GM21723 (cell line): ENCODE results near the gene ARNT2.
"Not testable (repeated sequence)": the region's sequence is repeated elsewhere in the genome, so short reads cannot be mapped to it uniquely, and the experiment has no call there.

ENCODE experiments used
- ATAC-seq: cut with Tn5 transposase; IDR thresholded peaks from one replicate; pipeline ENCODE4 v1.9.1; 2021; ENCODE audit warnings: mild to moderate bottlenecking, moderate library complexity; ENCODE audit not compliant: unreplicated experiment

Gene ARNT2

DNA sequence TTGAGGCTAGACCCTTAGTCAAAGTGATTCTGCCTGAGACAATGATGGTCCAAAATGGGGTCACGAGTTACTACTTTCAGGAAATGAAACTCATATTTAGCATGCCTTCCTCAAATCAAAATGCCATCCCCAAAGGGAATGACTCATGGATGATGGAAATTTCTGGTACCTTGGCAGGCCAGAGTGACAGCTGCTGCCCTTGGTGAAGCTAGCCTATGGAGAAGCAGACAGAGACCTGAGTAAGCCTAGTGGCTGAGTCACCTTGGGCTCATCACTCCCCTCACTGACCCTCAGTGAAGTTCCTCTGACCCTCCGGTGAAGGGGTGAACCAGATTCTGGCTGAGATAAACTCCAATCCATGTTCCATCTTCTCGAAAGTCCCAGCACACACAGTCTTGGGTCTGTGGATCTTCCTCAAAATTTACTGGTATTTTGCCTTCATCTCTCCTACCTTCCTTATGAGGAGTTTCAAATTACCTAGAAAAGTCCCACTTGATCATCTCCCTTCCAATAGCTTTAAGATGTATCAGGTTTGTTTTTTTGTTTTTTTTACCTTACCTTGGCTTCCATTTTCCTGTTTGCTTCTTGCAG lies 236.4 kb downstream of the ARNT2 start:
- no peak for ATAC-seq

GRCh38 chr15:80641384-80641783 lies 237.2 kb downstream of the ARNT2 start:
- ATAC-seq, result no peak

GRCh38 chr15:80643431-80643951 lies 239.3 kb downstream of the ARNT2 start:
- no peak for ATAC-seq

DNA sequence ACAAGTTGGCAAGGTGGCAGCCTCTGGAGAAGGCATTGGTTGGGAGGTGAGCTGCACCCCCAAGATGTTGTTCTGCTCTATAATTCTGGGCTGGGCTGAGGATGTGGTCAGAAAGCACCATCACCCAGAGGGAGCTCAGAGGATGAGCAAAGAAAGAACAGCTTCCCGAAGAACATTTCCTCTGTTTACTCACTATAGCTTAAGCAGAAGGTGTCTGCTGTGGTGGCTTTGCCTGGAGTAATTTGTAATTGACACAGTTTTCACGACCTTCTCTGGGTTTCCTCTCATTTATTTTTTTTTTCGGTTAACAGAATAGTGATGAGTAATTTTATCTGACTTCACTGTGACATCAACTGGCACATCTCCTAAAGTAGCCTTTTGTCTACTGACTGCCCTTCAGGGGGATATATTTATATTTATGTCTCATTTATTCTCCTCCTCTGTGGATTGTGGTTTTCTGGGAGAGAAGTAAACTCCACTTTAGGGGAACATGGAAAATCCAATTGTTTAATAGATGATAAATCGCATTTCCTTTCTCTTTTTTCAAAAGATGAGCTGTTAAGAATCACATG lies 241.4 kb downstream of the ARNT2 start:
- no peak for ATAC-seq

- not testable (repeated sequence) for ATAC-seq
Measured at GRCh38 chr15:80647424-80647823, 243.2 kb downstream of the ARNT2 start.
